HG02870 (cell line): ENCODE data around the gene NDUFB7.

ENCODE experiments used
- ATAC-seq: cut with Tn5 transposase; IDR thresholded peaks from one replicate; pipeline ENCODE4 v1.9.1; 2021; ENCODE audit warnings: mild to moderate bottlenecking, moderate library complexity; ENCODE audit not compliant: unreplicated experiment

The NDUFB7 gene

DNA sequence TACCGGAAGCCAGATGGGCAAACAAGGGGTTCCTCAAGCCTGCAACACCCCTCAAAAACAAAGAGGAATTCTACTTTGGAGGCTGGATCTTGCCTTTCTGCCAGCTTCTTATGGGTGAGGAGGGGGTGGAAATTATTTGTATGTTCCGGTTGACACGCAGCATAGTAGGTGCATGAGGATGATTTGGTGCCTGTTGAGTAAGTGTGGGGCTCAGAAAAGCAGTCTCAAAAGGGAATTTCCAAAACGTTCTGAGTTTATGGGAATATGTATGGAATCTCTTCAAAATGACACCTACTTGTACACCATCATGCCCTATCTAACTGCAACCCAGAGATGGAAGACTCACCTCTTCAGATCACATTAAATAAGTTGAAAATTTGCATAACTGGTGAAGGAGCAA lies 45.4 kb downstream of the NDUFB7 start:
- ATAC-seq = no peak

DNA sequence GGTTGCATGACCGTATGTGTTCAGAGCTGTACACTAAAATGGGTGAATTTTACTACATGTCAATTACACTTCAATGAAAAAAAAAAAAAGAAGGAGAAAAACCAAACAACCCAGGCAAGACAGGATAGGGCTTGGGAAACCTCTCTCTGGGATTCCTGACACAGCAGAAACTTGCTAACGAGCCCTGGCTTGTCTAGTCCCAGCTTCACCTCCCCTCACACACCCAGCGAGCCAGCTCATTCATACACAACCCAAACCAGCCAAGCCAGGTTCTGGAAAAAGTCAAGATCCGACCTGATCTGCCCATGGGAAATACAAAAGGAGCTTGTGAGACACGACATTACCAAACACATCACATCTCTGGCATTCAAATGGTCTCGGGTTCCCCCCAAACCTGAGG lies 46.1 kb downstream of the NDUFB7 start:
- ATAC-seq = no peak

DNA sequence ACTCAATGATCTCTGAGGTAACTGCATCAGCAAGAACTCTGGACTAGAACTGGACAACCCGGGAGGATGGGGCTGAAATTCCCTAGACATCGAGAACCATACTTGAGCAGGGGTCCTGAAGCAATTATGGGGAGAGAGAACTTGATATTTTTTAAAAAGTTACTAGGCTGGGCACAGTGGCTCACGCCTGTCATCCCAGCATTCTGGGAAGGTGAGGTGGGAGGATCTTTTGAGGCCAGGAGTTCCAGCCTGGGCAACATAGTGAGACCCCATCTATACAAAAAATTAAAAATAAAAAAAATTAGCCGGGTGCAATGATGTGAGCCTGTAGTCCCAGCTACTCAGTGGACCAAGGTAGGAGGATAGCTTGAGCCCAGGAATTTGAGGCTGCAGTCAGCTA lies 51.3 kb downstream of the NDUFB7 start:
- no peak for ATAC-seq

DNA sequence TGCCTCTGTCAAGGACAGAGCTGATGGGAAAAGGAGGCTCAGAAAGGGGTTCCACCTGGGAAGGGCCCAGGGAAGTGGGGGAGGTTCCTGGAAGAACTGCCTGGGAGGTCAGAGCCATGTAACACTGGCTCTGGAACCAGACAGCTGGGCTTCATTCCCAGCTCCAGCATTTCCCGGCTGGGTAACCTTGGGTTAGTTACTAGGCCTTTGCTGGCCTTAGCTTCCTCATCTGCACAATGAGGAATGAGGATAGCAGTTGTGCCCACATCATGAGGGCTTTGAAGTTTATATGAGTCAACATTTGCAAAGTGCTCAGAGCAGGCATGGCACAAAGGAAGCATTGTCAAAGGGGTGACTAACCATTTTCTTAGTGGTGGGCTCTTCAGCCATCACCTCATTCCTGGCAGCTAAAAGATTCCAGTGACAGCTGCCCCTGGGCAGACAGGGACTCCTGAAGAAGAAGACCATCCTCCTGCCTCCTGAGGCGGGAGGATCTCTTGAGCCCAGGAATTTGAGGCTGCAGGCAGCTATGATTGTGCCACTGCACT lies 51.9 kb downstream of the NDUFB7 start:
- ATAC-seq = no peak

DNA sequence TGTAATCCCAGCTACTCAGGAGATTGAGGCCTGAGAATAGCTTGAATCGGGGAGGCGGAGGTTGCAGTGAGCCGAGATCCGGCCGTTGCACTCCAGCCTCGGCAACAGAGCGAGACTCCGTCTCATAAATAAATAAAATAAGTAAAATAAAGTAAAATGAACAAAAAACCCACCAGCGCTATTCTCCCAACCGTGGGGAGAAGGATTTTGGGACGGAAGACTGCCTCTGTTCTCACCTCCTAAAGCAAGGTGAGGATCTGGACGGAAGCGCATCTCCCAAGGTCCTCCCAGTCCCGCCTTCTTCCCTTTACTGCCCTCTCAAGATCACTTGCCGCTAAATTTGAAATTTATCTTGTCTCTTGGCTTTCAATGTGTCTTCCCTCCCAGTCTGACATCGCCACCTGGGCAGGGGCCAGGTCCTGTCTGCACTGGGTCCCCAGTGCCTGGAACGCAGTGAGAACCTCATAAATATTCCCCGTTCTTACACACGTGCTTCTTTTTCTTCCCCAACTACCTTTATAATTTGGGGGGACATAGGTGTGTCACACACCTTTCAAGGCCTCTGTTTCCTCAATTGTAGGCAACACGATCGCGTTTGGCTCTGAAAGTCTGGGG lies 52.5 kb downstream of the NDUFB7 start:
- no peak for ATAC-seq

DNA sequence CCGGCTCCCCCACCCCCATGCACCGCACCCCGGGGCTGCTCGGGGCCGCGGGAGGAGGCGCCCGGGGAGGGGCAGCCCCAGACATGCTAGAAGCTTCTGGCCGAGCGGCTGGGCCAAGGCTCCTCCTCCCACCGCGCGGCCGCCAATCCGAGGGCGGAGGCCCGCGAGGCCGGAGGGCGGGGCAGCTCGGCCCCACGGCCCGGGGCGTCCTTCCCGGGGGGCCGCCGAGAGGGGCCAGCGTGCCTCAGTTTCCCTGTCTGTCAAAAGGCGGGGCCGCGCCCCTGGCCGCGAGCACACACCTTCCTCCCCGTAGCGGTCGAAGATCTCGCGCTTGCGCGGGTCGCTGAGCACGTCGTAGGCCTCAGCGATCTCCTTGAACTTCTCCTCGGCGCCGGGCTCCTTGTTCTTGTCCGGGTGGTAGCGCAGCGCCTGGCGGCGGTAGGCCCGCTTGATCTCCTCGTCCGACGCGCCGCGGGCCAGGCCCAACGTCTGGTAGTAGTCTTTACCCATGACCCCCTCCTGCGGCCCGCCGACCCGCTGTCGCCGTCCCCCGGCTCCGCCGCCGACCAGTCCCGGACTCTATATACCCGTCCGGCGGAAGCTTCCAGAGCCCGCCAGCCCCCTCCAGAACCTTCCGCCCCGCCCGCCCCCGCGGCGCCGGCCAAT lies 53.9 kb downstream of the NDUFB7 start, which contains the start of gene DNAJB1:
DNAJB1 (minus strand) TSS at position 558 of the 666 bp plus-strand sequence; CDS start at position 510, 48 bp downstream.
- ATAC-seq = peak; percentile 46

DNA sequence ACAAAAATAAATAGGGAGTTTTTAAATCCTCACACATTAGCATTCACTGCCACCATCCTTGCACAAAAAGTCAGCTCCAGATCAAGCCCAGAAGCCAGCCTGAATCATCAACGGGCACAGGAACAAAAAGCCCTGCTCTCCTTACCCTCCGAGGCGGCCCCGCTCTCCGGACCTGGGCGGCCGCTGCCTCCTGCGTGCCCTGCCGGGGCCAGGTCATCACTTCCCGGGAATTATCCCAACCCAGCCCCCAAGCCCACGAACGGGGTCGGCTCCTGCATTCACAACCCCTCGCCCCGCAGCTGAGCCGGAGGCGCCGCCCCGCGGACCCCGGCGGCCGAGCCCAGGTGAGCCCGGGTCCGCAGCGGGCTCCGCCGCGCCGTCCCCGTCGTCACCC lies 54.4 kb downstream of the NDUFB7 start:
- no peak for ATAC-seq

DNA sequence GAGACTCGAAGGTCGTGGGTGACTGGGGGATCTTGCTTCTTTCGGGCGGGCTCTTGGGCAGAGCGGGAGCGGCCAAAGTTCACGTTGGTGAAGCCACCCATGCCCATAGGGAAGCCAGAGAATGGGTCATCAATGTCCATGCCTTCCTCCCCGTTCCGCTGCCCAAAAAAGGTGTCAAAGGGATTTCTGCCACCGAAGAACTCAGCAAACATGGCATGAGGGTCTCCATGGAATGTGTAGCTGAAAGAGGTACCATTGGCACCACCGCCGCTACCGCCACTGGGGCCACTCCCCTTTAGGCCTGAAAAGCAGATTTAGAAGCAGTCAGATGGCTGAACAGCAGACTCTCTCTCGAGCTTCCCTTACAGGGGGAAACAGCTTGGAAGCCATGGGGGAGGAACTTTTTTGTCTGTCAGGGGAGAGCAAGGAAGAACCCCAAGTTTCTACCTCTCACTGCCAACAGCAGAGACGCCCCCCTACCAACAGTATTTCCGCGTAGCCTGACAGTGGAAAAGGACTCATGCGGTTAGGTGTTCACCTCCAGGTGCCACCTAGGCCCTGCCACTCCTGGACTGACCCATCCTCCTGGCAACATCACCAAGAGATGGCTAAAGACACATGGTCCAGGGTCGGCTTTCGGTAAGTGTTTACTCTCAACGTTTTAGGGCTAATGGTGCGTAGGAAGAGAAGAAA lies 55.0 kb downstream of the NDUFB7 start:
- no peak for ATAC-seq
